Measurements from ENCODE around the gene IRS2.

IRS2 gene

GRCh38 chr13:109790942-109791605 lies 4.7 kb upstream of the IRS2 start:
- H3K4me3 ChIP-seq (ENCODE audit: control insufficient read depth, low read depth, low read length): no peak overlapping the region
- TF ChIP-seq CTCF (IDR thresholded peaks at IDR 0.05; ENCODE audit: control insufficient read depth, insufficient read depth, low read depth, low read length, missing control alignments): peak; percentile 44
- no peak for DNase-seq (ENCODE audit: low read depth)

- DNase-seq (ENCODE audit: low read depth): no peak
- TF ChIP-seq CTCF (IDR thresholded peaks at IDR 0.05; ENCODE audit: control insufficient read depth, insufficient read depth, low read depth, low read length, missing control alignments): no peak
- H3K4me3 ChIP-seq (ENCODE audit: control insufficient read depth, low read depth, low read length): no peak overlapping the region
These were observed 3.7 kb upstream of the IRS2 start for GRCh38 chr13:109790086-109790485.

- DNase-seq (ENCODE audit: low read depth): no peak
- no peak overlapping the region for H3K4me3 ChIP-seq (ENCODE audit: control insufficient read depth, low read depth, low read length)
- TF ChIP-seq CTCF (IDR thresholded peaks at IDR 0.05; ENCODE audit: control insufficient read depth, insufficient read depth, low read depth, low read length, missing control alignments): no peak
These were observed 2.9 kb upstream of the IRS2 start for GRCh38 chr13:109789262-109789661.

- H3K4me3 ChIP-seq (ENCODE audit: control insufficient read depth, low read depth, low read length): no peak overlapping the region
- no peak for TF ChIP-seq CTCF (IDR thresholded peaks at IDR 0.05; ENCODE audit: control insufficient read depth, insufficient read depth, low read depth, low read length, missing control alignments)
- no peak for DNase-seq (ENCODE audit: low read depth)
These were observed 2.2 kb upstream of the IRS2 start for GRCh38 chr13:109788372-109789111.

GRCh38 chr13:109787135-109787954 lies 962 bp upstream of the IRS2 start:
- no peak for TF ChIP-seq CTCF (IDR thresholded peaks at IDR 0.05; ENCODE audit: control insufficient read depth, insufficient read depth, low read depth, low read length, missing control alignments)
- no peak for DNase-seq (ENCODE audit: low read depth)
- peak overlapping the region; percentile 61 for H3K4me3 ChIP-seq (ENCODE audit: control insufficient read depth, low read depth, low read length)

GRCh38 chr13:109785892-109786450 lies 412 bp downstream of the IRS2 start:
- no peak for TF ChIP-seq CTCF (IDR thresholded peaks at IDR 0.05; ENCODE audit: control insufficient read depth, insufficient read depth, low read depth, low read length, missing control alignments)
- no peak for DNase-seq (ENCODE audit: low read depth)
- H3K4me3 ChIP-seq (ENCODE audit: control insufficient read depth, low read depth, low read length): peak overlapping the region; percentile 37
